GM19238 (cell line): ENCODE measurements around the gene SURF1.
"Not testable (repeated sequence)": the region's sequence is repeated elsewhere in the genome, so short reads cannot be mapped to it uniquely, and the experiment has no call there.

Experiments used
- DNase-seq: peaks from one replicate; pipeline ENCODE4 v3.0.0; 2011; ENCODE audit warnings: low spot score; ENCODE audit not compliant: insufficient read length

Gene SURF1

GRCh38 chr9:133356391-133357091 is at the start of gene SURF1, which contains the start of gene SURF2:
Gene SURF1, minus strand, starts transcription at chr9:133356487. Its CDS starts 34 bp downstream, at chr9:133356453.
Gene SURF2, plus strand, starts transcription at chr9:133356550. Its CDS starts 43 bp downstream, at chr9:133356593.
- peak; percentile 89 for DNase-seq

- no peak for DNase-seq
These were observed 49.5 kb upstream of the SURF1 start for GRCh38 chr9:133405508-133406438.

- no peak for DNase-seq
These were observed 48.2 kb upstream of the SURF1 start for GRCh38 chr9:133404454-133405002.

GRCh38 chr9:133403766-133404453 is 47.6 kb upstream of the SURF1 start:
- no peak for DNase-seq

GRCh38 chr9:133402689-133403088 is 46.4 kb upstream of the SURF1 start:
- DNase-seq = no peak

- DNase-seq = no peak
These were observed 45.3 kb upstream of the SURF1 start for GRCh38 chr9:133401588-133401987.

GRCh38 chr9:133400292-133400691 is 44.0 kb upstream of the SURF1 start:
- DNase-seq = no peak

- DNase-seq = no peak
These were observed 41.6 kb upstream of the SURF1 start for GRCh38 chr9:133397895-133398294.

GRCh38 chr9:133397370-133397769 is 41.1 kb upstream of the SURF1 start:
- no peak for DNase-seq

GRCh38 chr9:133396952-133397351 is 40.7 kb upstream of the SURF1 start:
- no peak for DNase-seq

GRCh38 chr9:133394687-133395271 is 38.5 kb upstream of the SURF1 start:
- no peak for DNase-seq

GRCh38 chr9:133393399-133393798 is 37.1 kb upstream of the SURF1 start:
- no peak for DNase-seq

- DNase-seq = not testable (repeated sequence)
These were observed 36.0 kb upstream of the SURF1 start for GRCh38 chr9:133392308-133392707.

GRCh38 chr9:133391449-133391848 is 35.2 kb upstream of the SURF1 start:
- DNase-seq = not testable (repeated sequence)

GRCh38 chr9:133390713-133391112 is 34.4 kb upstream of the SURF1 start:
- no peak for DNase-seq

GRCh38 chr9:133389562-133389961 is 33.3 kb upstream of the SURF1 start:
- no peak for DNase-seq

- DNase-seq = no peak
These were observed 32.8 kb upstream of the SURF1 start for GRCh38 chr9:133389025-133389557.

- DNase-seq = no peak
These were observed 31.4 kb upstream of the SURF1 start for GRCh38 chr9:133387680-133388079.

GRCh38 chr9:133386338-133386737 is 30.1 kb upstream of the SURF1 start:
- DNase-seq = no peak

GRCh38 chr9:133385452-133385851 is 29.2 kb upstream of the SURF1 start:
- no peak for DNase-seq
